CD4-positive, CD25-positive, alpha-beta regulatory T cell (primary cell): ENCODE data around the gene GLS. TPM values are rescaled to one million over a fixed set of nuclear protein-coding genes. Genes with fewer than 3 reads are reported as not detected.

Experiments used
- ATAC-seq, 2 donors: fragments of 150-1000 bp; cut with Tn5 transposase; one replicate each; pipeline ENCODE4 v1.10.0; 2021; ENCODE audit warnings: low read depth in 2 of 2, moderate number of reproducible peaks in 2 of 2, moderate library complexity in 1 of 2
- DNase-seq, 3 donors: peaks; one replicate each; pipeline versions ENCODE4 v3.0.0 to v3.0.0-alpha.2; 2012 to 2022; ENCODE audit warnings: mixed read lengths in 1 of 3
- H3K27ac ChIP-seq: one replicate; pipeline ENCODE4 v1.7.0; 2013; ENCODE audit warnings: mild to moderate bottlenecking, low read length; ENCODE audit not compliant: insufficient read depth, poor library complexity, severe bottlenecking
- H3K27me3 ChIP-seq: one replicate; pipeline ENCODE4 v1.7.0; 2013; ENCODE audit warnings: low read length; ENCODE audit not compliant: control insufficient read depth, insufficient read depth
- H3K36me3 ChIP-seq: one replicate; pipeline ENCODE4 v1.7.0; 2013; ENCODE audit warnings: mild to moderate bottlenecking, low read length, moderate library complexity; ENCODE audit not compliant: control insufficient read depth, insufficient read depth
- H3K4me1 ChIP-seq: 2 replicates; pipeline ENCODE4 v1.7.0; 2013; ENCODE audit warnings: mild to moderate bottlenecking, low read length; ENCODE audit not compliant: insufficient read depth, control insufficient read depth, poor library complexity, severe bottlenecking
- H3K4me3 ChIP-seq: one replicate; pipeline ENCODE4 v1.7.0; 2013; ENCODE audit warnings: low read depth, mild to moderate bottlenecking, low read length, moderate library complexity
- H3K9me3 ChIP-seq, 2 experiments: 1 replicate in 1 of 2; 2 replicates in 1 of 2; pipeline ENCODE4 v1.7.0; 2013; ENCODE audit warnings: low read length in 2 of 2, mild to moderate bottlenecking in 1 of 2, moderate library complexity in 1 of 2; ENCODE audit not compliant: control insufficient read depth in 2 of 2
- H3K27ac Mint-ChIP-seq, 3 donors: one replicate each; pipeline ENCODE4 v1.8.0; 2020 to 2022; ENCODE audit warnings: mild to moderate bottlenecking in 3 of 3, mixed read lengths in 3 of 3, moderate library complexity in 2 of 3
- H3K27me3 Mint-ChIP-seq: one replicate; pipeline ENCODE4 v1.8.0; 2022; ENCODE audit warnings: mild to moderate bottlenecking, mixed read lengths
- H3K36me3 Mint-ChIP-seq: one replicate; pipeline ENCODE4 v1.8.0; 2020; ENCODE audit warnings: mixed read lengths
- H3K4me1 Mint-ChIP-seq, 4 donors: one replicate each; pipeline ENCODE4 v1.8.0; 2020 to 2022; ENCODE audit warnings: mixed read lengths in 4 of 4, mild to moderate bottlenecking in 1 of 4
- H3K4me3 Mint-ChIP-seq, 4 donors: one replicate each; pipeline ENCODE4 v1.8.0; 2020 to 2022; ENCODE audit warnings: mild to moderate bottlenecking in 4 of 4, mixed read lengths in 4 of 4, moderate library complexity in 3 of 4
- H3K9me3 Mint-ChIP-seq, 7 donors: one replicate each; pipeline ENCODE4 v1.8.0; 2020 to 2022; ENCODE audit warnings: mixed read lengths in 7 of 7, mild to moderate bottlenecking in 3 of 7, moderate library complexity in 2 of 7
- polyA plus RNA-seq, 4 donors: library from polyadenylated mRNA; unstranded; fragments of 300-500 nt; fragmentation: Illumina TruSeq; gene quantifications; one replicate each; pipeline ENCODE4 v1.2.3, GENCODE V29; 2021
- total RNA-seq: library from RNA; stranded (reverse); gene quantifications from one replicate; pipeline ENCODE4 v1.2.3, GENCODE V29; 2022

GLS gene
- total and polyA plus RNA-seq, 5 donors from 2014 or later: 38.7 to 301 (median 44.1) TPM

DNA sequence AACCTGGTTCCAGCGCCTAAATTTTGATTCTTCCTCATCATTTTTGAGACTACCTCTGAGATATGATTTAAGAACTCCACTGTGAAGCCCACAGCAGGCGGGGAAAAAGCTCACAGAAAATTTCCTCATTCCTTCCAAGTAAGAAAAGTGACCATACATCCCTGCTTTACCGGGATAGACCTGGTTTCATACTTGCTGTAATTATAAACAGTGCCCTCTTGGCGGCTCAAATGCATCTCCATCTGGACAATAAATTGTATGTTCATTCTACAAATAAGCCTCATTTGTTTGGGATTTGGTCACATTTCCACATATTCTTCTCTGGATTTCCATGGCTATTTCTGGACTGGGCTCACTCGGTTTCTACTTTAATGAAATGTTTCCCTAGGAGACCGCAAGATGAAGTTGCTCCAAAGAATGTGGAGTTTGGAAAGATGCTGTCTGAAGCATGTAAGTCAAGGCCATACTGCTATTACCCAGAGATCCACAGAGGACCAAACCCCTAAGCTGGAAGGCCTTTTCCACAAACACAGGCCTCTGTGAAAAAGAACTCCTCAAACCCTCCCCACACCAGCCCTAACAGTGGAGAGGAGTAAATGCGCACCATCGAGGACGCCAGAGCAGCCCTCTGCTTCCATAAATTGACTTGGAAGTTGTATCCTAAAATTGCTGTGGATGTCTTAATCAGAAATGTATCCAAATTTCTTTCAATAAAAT, 119.5 kb downstream of the GLS start:
- peaks cover 0 to 3% (median 0%) of the 10 kb centered on the region in 7 donors for H3K9me3 Mint-ChIP-seq
- Histone ChIP-seq H3K9me3 (peaks cover 0 to 7% of the 10 kb centered on the region in 2 experiments), H3K27ac (no peak overlapping the region), H3K4me3 (no peak overlapping the region), H3K27me3 (no peaks in the 10 kb centered on the region), H3K36me3 (peaks cover 98% of the 10 kb centered on the region), H3K4me1 (no peaks in the 10 kb centered on the region)
- no peak overlapping the region for H3K4me3 Mint-ChIP-seq
- peaks cover 17 to 72% (median 63%) of the 10 kb centered on the region in 4 donors for H3K4me1 Mint-ChIP-seq
- no peak for DNase-seq
- peak overlapping the region; percentile 54 to 77 (median 75) for H3K27ac Mint-ChIP-seq
- H3K36me3 Mint-ChIP-seq: peaks cover 80% of the 10 kb centered on the region
- H3K27me3 Mint-ChIP-seq: no peaks in the 10 kb centered on the region
- ATAC-seq: no peak

DNA sequence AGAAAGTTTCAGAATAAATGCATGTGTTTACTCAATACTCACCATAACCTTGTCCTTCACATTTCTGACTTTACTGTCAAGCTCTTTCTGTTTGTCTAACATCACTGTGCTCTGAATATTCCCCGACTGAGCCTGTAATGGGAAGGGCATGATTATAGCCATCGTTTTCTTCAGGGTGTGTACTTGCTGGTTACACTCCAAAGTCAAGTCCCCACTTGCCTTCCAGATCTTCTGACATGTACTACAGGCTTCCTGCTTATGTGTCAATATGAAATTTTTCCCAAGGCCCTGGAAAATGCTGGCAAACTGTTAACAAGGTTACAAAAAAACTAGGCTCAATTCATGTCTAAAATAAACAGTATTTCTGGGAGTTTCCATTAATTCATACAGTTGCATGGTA, 120.4 kb downstream of the GLS start:
- Mint-ChIP-seq H3K36me3 (peaks cover 76% of the 10 kb centered on the region), H3K27me3 (no peaks in the 10 kb centered on the region), H3K9me3 (peaks cover 0 to 4% (median 0%) of the 10 kb centered on the region in 7 donors), H3K4me1 (peaks cover 21 to 68% (median 63%) of the 10 kb centered on the region in 4 donors), H3K4me3 (no peak overlapping the region), H3K27ac (peak overlapping the region in 2 of 3 donors; percentile 32 to 62)
- Histone ChIP-seq H3K27me3 (no peaks in the 10 kb centered on the region), H3K4me3 (no peak overlapping the region), H3K4me1 (no peaks in the 10 kb centered on the region), H3K36me3 (peaks cover 98% of the 10 kb centered on the region), H3K27ac (no peak overlapping the region), H3K9me3 (peaks cover 0 to 7% of the 10 kb centered on the region in 2 experiments)
- ATAC-seq (no peak), DNase-seq (no peak)

DNA sequence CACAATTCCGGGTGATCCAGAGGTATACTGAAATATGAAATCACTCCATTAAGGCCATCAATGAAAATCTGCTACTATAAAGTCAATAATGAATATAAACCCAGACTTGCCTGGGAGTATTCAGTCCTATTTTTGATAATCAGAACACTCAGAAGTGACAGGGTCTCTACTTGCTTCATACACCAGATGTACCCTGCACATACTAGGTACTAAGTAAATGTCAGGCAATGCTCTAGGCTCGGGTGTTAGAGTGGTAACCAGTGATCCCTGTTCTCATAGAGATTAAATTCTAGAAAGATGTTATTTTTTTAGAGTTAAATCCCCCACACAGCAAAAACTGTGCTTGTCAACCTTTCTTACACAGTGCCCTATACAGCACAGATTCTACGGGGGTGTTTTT, 121.0 kb downstream of the GLS start:
- H3K4me1 Mint-ChIP-seq: peaks cover 21 to 68% (median 62%) of the 10 kb centered on the region in 4 donors
- peaks cover 98% of the 10 kb centered on the region for H3K36me3 ChIP-seq
- DNase-seq (no peak), ATAC-seq (no peak)
- H3K27me3 ChIP-seq: no peaks in the 10 kb centered on the region
- H3K4me3 Mint-ChIP-seq: no peak overlapping the region
- H3K9me3 ChIP-seq: peaks cover 0 to 7% of the 10 kb centered on the region in 2 experiments
- H3K27ac Mint-ChIP-seq: peak overlapping the region in 1 of 3 donors; percentile 62
- no peak overlapping the region for H3K27ac ChIP-seq
- peaks cover 0 to 5% (median 0%) of the 10 kb centered on the region in 7 donors for H3K9me3 Mint-ChIP-seq
- no peaks in the 10 kb centered on the region for H3K27me3 Mint-ChIP-seq
- H3K4me1 ChIP-seq: peaks cover 4% of the 10 kb centered on the region
- peaks cover 76% of the 10 kb centered on the region for H3K36me3 Mint-ChIP-seq
- H3K4me3 ChIP-seq: no peak overlapping the region

DNA sequence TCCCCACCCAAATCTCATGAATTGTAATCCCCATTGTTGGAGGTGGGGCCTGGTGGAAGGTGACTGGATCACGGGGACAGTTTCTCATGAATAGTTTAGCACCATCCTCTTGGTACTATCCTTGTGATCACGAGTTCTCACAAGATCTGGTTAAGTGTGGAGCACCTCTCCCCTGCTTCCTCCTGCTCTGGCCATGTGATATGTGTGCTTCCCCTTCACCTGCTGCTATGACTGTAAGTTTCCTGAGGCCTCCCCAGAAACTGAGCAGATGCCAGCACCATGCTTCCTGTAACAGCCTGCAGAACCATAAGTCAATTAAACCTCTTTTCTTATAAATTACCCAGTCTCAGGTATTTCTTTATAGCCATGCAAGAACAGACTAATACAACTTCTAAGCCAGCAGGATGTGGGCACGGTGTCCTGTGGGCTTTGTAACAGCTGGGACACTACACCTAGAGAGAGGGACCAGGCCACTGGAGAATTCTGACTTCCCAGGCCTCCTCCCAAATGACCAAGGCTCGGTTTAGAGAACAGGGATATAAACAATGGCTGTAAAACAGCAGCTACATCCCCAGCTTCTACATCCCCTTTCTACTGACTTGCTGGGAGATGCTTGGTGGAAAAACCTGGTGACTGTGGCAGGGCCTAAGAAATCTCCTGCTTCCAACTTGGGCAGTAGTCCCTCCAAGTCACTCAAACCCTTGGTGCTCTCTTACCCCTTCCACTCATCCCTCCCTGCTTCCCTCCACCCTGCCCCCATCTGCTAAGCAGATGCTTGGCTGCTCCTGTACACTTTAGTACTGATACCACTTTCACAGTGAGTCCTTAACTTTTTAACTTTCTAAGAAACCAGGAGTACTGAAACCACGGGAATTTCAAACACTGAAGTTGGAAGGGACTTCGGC, 123.0 kb downstream of the GLS start:
- peaks cover 0 to 7% of the 10 kb centered on the region in 2 experiments for H3K9me3 ChIP-seq

DNA sequence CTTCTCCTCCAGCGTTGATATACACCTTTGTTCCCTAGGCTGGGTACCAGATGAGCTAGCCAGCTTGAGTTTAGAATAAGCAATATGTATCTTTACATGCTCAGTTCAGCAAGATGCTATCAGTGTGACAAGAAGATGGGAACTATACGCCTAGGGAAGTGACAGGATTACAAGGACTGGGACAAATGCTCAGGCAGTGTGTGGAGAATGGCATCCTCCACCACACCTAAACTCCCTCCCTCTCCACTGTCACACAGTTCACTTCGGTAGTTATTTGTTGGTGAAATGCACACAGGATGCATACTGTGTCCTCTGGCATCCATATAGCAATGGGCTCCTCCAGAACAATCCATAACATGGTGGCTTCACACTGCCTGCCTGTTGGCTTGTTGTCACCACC, 125.7 kb downstream of the GLS start:
- no peaks in the 10 kb centered on the region for H3K27me3 ChIP-seq
- H3K4me3 Mint-ChIP-seq: peak overlapping the region in 1 of 4 donors; percentile 2
- peak overlapping the region; percentile 23 to 79 (median 57) for H3K27ac Mint-ChIP-seq
- H3K4me1 ChIP-seq: peaks cover 49% of the 10 kb centered on the region
- peaks cover 50 to 85% (median 73%) of the 10 kb centered on the region in 4 donors for H3K4me1 Mint-ChIP-seq
- no peak overlapping the region for H3K27ac ChIP-seq
- H3K36me3 ChIP-seq: peaks cover 96% of the 10 kb centered on the region
- ATAC-seq (no peak), DNase-seq (no peak)
- peaks cover 75% of the 10 kb centered on the region for H3K36me3 Mint-ChIP-seq
- no peak overlapping the region for H3K4me3 ChIP-seq
- H3K9me3 ChIP-seq: peaks cover 0 to 7% of the 10 kb centered on the region in 2 experiments
- H3K9me3 Mint-ChIP-seq: peaks cover 0 to 5% (median 1%) of the 10 kb centered on the region in 7 donors
- no peaks in the 10 kb centered on the region for H3K27me3 Mint-ChIP-seq

More for the DNA sequence above, 123.0 kb downstream of the GLS start:
- Mint-ChIP-seq H3K36me3 (peaks cover 86% of the 10 kb centered on the region), H3K4me1 (peaks cover 37 to 80% (median 73%) of the 10 kb centered on the region in 4 donors), H3K9me3 (peaks cover 0 to 5% (median 1%) of the 10 kb centered on the region in 7 donors), H3K27ac (peak overlapping the region; percentile 7 to 88 (median 70)), H3K4me3 (peak overlapping the region in 1 of 4 donors; percentile 11), H3K27me3 (no peaks in the 10 kb centered on the region)
- H3K4me3 ChIP-seq: no peak overlapping the region
- H3K27ac ChIP-seq: no peak overlapping the region
- H3K36me3 ChIP-seq: peaks cover 100% of the 10 kb centered on the region
- DNase-seq (no peak), ATAC-seq (no peak)
- peaks cover 23% of the 10 kb centered on the region for H3K4me1 ChIP-seq
- no peaks in the 10 kb centered on the region for H3K27me3 ChIP-seq

DNA sequence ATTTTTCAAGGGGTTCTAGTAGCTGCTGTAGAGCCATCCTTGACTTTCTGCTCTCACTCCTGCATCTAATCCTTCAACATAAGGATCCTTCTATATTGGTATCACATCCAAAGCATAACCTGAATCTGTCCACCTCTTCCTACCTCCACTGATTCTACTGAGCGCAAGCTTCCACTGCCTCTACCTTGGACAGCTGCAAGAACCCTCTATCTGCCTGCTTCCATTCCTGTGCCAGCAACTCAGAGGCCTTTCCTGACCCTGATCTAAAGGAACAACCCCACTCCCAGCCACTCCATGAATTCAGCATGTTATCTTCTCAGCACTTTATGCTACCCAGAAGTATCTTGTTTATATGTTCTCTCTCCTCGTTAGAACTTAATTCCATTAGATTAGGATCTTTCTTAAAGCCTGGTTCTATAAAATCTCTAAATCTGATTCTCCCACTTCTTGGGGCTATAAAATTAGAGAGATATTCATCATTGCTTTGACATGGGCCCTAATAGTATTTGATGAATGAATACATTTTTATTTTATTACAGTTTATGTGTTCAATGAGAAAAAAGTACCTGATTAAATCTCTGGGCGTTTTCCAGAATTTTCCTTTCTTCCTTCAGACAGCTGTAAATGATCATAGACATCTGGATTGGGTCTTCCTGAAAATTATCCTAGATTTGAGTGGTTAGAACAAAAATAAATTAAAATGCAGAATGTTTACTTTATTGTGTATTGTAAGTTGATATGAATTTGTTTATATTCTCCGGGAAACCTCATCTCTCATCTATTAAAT, 126.6 kb downstream of the GLS start:
- H3K27me3 Mint-ChIP-seq: no peaks in the 10 kb centered on the region
- Histone ChIP-seq H3K4me1 (peaks cover 57% of the 10 kb centered on the region), H3K9me3 (peaks cover 0 to 7% of the 10 kb centered on the region in 2 experiments), H3K27me3 (no peaks in the 10 kb centered on the region), H3K27ac (no peak overlapping the region), H3K4me3 (no peak overlapping the region), H3K36me3 (peaks cover 90% of the 10 kb centered on the region)
- peak overlapping the region; percentile 28 to 79 (median 57) for H3K27ac Mint-ChIP-seq
- H3K4me1 Mint-ChIP-seq: peaks cover 47 to 87% (median 67%) of the 10 kb centered on the region in 4 donors
- ATAC-seq: no peak
- H3K36me3 Mint-ChIP-seq: peaks cover 72% of the 10 kb centered on the region
- H3K9me3 Mint-ChIP-seq: peaks cover 0 to 5% (median 1%) of the 10 kb centered on the region in 7 donors
- H3K4me3 Mint-ChIP-seq: peak overlapping the region in 3 of 4 donors; percentile 2 to 23 (median 10)
- no peak for DNase-seq

DNA sequence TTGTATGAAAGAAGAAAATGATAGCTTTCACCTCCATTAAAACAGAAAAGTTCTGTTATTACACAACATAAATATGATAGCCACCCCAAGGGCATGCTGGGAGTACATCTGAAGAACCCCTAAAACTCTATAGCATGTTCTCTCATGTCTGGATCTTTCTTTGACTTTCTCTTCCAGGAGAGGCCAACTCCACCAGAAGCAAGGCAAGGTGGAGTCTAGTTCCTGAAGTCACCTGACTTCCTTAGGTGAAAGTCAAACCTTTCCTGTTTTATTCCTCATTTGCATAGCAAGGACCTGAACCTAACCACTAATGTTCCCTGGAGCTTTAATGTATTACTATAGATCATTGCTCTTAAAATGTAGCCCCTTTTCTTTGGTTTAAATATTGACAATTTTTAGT, 127.7 kb downstream of the GLS start:
- DNase-seq (no peak), ATAC-seq (no peak)
- Mint-ChIP-seq H3K27me3 (no peaks in the 10 kb centered on the region), H3K27ac (peak overlapping the region; percentile 23 to 86 (median 74)), H3K36me3 (peaks cover 65% of the 10 kb centered on the region), H3K4me3 (peak overlapping the region; percentile 14 to 70 (median 54)), H3K4me1 (peaks cover 44 to 77% (median 58%) of the 10 kb centered on the region in 4 donors), H3K9me3 (peaks cover 0 to 5% (median 1%) of the 10 kb centered on the region in 7 donors)
- Histone ChIP-seq H3K27ac (no peak overlapping the region), H3K27me3 (no peaks in the 10 kb centered on the region), H3K4me1 (peaks cover 68% of the 10 kb centered on the region), H3K36me3 (peaks cover 79% of the 10 kb centered on the region), H3K9me3 (peaks cover 0 to 7% of the 10 kb centered on the region in 2 experiments), H3K4me3 (peak overlapping the region; percentile 100)
